PFSK-1 (cell line): ENCODE measurements around the gene TAOK1.

Experiments
- FOXP2 ChIP-seq: optimal IDR thresholded peaks from 2 replicates; pipeline ENCODE3; 2011; ENCODE audit warnings: borderline replicate concordance, control low read depth, inconsistent platforms; ENCODE audit not compliant: insufficient read depth; ENCODE audit errors: extremely low read length, extremely low read depth
- POLR2AphosphoS5 ChIP-seq: IDR thresholded peaks from 2 replicates; pipeline ENCODE4 v1.6.1; 2012; ENCODE audit warnings: low read depth, mild to moderate bottlenecking, control low read depth, low read length, moderate library complexity
- SIN3A ChIP-seq: IDR thresholded peaks from 2 replicates; pipeline ENCODE4 v1.6.1; 2012; ENCODE audit warnings: mild to moderate bottlenecking, low read length, moderate library complexity, borderline replicate concordance; ENCODE audit not compliant: insufficient read depth
- TAF1 ChIP-seq: IDR thresholded peaks from 2 replicates; pipeline ENCODE4 v1.6.1; 2012; ENCODE audit warnings: low read length, control low read depth, borderline replicate concordance; ENCODE audit not compliant: insufficient read depth
- TF ChIP-seq, protein P1 (sequence below), 2 experiments: IDR thresholded peaks; 2 replicates each; pipeline versions ENCODE4 v1.6.1 to v1.8.0; 2011 to 2012; ENCODE audit warnings: low read depth in 2 of 2, low read length in 2 of 2, control low read depth in 1 of 2, inconsistent platforms in 1 of 2, mild to moderate bottlenecking in 1 of 2, moderate library complexity in 1 of 2; ENCODE audit not compliant: insufficient read depth in 1 of 2

Gene TAOK1

DNA sequence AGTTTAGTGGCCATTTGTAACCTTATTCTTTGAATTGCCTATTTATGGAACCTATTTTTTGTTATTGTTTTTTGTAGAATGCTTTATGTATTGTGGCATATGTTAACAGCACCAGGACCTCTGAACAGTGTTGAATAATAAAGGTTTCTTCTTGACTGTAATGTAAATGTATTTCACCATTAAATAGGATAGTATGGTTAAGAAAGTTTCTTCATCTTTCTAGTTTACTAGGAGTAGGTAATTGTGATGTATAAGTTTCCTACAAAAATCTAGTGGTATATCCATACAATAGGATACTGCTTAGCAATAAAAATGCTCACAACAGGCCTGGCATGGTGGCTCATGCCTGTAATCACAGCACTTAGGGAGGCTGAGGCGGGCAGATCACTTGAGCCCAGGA is 52.3 kb downstream of the TAOK1 start:
- TF ChIP-seq, protein P1, sequence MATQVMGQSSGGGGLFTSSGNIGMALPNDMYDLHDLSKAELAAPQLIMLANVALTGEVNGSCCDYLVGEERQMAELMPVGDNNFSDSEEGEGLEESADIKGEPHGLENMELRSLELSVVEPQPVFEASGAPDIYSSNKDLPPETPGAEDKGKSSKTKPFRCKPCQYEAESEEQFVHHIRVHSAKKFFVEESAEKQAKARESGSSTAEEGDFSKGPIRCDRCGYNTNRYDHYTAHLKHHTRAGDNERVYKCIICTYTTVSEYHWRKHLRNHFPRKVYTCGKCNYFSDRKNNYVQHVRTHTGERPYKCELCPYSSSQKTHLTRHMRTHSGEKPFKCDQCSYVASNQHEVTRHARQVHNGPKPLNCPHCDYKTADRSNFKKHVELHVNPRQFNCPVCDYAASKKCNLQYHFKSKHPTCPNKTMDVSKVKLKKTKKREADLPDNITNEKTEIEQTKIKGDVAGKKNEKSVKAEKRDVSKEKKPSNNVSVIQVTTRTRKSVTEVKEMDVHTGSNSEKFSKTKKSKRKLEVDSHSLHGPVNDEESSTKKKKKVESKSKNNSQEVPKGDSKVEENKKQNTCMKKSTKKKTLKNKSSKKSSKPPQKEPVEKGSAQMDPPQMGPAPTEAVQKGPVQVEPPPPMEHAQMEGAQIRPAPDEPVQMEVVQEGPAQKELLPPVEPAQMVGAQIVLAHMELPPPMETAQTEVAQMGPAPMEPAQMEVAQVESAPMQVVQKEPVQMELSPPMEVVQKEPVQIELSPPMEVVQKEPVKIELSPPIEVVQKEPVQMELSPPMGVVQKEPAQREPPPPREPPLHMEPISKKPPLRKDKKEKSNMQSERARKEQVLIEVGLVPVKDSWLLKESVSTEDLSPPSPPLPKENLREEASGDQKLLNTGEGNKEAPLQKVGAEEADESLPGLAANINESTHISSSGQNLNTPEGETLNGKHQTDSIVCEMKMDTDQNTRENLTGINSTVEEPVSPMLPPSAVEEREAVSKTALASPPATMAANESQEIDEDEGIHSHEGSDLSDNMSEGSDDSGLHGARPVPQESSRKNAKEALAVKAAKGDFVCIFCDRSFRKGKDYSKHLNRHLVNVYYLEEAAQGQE (IDR thresholded peaks at IDR 0.05; ENCODE audit: insufficient read depth in 1 of 2, low read depth in 2 of 2, low read length in 2 of 2): no peak
- TF ChIP-seq TAF1: no peak
- no peak for TF ChIP-seq SIN3A
- TF ChIP-seq FOXP2: no peak
- TF ChIP-seq POLR2AphosphoS5: no peak

- TF ChIP-seq POLR2AphosphoS5 (no peak), FOXP2 (no peak), SIN3A (no peak), TAF1 (no peak)
- TF ChIP-seq, protein P1 (IDR thresholded peaks at IDR 0.05; ENCODE audit: insufficient read depth in 1 of 2, low read depth in 2 of 2, low read length in 2 of 2): no peak
Observed at GRCh38 chr17:29443041-29443739, 53.0 kb downstream of the TAOK1 start.

DNA sequence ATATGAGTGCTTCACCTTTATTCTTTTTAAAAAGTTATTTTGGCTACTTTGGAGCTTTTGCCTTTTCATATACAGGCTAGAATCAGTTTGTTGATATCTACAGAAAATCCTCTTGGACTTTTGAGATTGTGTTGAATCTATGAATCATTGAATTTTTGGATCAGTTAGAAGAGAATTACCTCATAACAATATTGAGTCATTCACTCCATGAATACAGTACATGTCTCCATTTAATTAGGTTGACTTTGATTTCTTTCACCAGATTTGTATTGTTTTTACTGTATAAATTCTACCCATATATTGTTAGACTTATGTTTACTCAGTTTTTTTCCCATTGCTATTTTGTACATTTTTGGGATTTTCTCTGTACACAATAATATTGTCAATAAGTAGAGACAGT is 54.4 kb downstream of the TAOK1 start:
- TF ChIP-seq SIN3A: no peak
- no peak for TF ChIP-seq FOXP2

GRCh38 chr17:29445844-29446243 is 55.7 kb downstream of the TAOK1 start:
- TF ChIP-seq POLR2AphosphoS5 (no peak), SIN3A (no peak), TAF1 (no peak), FOXP2 (no peak)
- TF ChIP-seq, protein P1 (IDR thresholded peaks at IDR 0.05; ENCODE audit: insufficient read depth in 1 of 2, low read depth in 2 of 2, low read length in 2 of 2): no peak

GRCh38 chr17:29449865-29450671 is 59.9 kb downstream of the TAOK1 start:
- no peak for TF ChIP-seq TAF1

DNA sequence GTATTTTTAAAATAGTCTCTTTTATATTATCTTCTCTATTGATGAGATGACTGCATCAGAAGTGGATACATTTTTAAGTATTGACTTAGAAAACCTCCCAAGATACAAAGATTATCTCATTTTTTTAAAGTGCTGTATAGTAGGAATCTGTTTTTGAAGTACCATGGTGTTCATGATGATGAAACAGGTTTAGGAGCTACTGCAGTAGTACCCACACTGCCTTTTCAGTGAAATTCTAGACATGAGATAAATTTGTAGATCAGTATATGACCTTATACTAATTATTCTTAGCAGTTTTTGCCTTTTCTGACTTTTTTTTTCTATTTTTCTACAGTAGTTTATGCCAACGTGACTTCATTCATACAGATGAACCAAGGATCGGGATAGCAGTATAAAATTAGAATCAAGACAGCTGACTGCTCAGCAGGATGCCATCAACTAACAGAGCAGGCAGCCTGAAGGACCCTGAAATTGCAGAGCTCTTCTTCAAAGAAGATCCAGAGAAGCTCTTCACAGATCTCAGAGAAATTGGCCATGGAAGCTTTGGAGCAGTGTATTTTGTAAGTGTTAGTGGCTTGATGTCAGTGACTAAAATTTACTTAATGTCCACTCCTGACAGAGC is 61.1 kb downstream of the TAOK1 start:
- TF ChIP-seq SIN3A (no peak), TAF1 (no peak)
- TF ChIP-seq, protein P1 (IDR thresholded peaks at IDR 0.05; ENCODE audit: insufficient read depth in 1 of 2, low read depth in 2 of 2, low read length in 2 of 2): no peak
